Measurements from ENCODE around the gene ADAM21.

DNA sequence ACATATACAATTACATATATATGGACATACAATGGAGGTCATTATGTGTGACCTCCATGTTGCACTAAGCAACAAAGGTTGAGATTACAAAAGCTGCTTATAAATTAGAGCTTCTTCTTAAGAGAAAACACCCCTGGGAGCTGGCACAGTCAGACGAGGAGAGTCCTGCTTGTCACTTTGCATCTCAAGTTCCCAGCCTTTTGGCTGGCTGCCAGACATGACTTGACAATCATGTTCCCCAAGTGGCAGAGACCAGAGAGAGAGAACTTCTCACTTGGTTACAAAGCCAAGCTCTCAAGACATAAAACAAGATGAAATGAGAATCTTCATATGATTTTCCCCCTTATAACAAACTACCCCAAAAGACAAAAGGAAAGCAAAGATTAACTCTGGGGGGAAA, 26.6 kb upstream of the ADAM21 start:
- TF ChIP-seq, protein P1, sequence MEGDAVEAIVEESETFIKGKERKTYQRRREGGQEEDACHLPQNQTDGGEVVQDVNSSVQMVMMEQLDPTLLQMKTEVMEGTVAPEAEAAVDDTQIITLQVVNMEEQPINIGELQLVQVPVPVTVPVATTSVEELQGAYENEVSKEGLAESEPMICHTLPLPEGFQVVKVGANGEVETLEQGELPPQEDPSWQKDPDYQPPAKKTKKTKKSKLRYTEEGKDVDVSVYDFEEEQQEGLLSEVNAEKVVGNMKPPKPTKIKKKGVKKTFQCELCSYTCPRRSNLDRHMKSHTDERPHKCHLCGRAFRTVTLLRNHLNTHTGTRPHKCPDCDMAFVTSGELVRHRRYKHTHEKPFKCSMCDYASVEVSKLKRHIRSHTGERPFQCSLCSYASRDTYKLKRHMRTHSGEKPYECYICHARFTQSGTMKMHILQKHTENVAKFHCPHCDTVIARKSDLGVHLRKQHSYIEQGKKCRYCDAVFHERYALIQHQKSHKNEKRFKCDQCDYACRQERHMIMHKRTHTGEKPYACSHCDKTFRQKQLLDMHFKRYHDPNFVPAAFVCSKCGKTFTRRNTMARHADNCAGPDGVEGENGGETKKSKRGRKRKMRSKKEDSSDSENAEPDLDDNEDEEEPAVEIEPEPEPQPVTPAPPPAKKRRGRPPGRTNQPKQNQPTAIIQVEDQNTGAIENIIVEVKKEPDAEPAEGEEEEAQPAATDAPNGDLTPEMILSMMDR (IDR thresholded peaks at IDR 0.05): no peak
- TF ChIP-seq POLR2A (IDR thresholded peaks at IDR 0.05): no peak
